HG03175 (cell line): ENCODE data around the gene MYMX.
"Not testable (repeated sequence)": the region's sequence is repeated elsewhere in the genome, so short reads cannot be mapped to it uniquely, and the experiment has no call there.

Source experiments
- ATAC-seq: cut with Tn5 transposase; IDR thresholded peaks from one replicate; pipeline ENCODE4 v1.9.1; 2021; ENCODE audit warnings: mild to moderate bottlenecking, moderate library complexity; ENCODE audit not compliant: unreplicated experiment

Gene MYMX

DNA sequence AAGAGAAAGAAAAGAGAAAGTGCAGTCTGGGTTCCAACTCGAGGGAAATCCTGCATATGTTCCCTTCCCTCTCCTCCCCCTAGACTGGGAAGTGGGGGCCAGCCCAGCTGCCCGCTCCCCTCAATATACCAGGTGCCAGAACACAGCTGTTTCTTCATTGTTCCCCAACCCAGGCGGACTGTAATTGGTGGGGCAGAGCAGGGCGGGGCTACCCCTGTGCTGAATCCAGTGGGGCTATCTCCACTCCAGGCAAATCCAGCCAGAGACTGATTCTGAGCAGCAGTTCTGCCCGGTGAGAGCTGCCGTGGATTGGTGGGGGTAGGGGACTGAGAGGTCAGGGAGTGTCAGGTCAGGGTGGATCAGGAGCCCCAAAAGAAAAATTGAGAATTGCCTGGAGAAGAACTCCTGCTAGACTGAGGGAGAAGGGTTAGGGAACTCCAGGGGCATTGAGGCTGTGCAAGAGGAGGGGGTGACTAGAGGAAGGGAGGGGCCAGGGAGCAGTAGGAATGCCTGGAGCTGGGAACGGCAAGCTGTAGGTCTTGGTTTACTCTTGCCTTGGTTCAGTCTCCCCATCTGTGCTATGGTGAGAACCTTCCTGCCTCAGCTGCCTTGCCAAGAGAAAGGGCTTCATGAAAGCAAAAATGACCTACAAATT, at the start of gene MYMX:
MYMX (plus strand) TSS at position 250 of the 655 bp plus-strand sequence. CDS start 546 bp downstream, outside the sequence.
- no peak for ATAC-seq

DNA sequence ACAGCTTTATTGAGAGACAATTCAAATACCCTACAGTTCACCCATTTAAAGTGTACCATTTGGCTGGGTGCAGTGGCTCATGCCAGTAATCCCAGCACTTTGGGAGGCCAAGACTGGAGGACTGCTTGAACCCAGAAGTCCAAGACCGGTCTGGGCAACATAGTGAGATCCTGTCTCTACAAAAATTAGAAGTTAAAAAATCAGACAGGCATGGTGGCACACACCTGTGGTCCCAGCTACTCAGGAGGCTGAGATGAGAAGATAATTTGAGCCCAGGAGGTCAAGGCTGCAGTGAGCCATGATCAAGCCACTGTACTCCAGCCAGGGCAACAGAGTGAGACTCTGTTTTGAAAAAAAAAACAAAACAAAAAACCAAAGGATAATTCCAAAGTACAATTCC, 49.2 kb upstream of the MYMX start:
- no peak for ATAC-seq

DNA sequence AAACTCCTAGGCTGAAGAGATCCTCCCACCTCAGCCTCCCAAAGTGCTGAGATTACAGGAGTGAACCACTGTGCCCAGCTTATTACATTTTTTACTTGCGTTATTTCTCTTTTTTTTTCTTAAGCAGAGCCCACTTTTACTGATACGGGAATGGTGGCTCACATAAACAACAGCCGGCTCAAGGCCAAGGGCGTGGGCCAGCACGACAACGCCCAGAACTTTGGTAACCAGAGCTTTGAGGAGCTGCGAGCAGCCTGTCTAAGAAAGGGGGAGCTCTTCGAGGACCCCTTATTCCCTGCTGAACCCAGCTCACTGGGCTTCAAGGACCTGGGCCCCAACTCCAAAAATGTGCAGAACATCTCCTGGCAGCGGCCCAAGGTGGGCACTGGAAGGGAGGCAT, 47.6 kb upstream of the MYMX start:
- no peak for ATAC-seq

DNA sequence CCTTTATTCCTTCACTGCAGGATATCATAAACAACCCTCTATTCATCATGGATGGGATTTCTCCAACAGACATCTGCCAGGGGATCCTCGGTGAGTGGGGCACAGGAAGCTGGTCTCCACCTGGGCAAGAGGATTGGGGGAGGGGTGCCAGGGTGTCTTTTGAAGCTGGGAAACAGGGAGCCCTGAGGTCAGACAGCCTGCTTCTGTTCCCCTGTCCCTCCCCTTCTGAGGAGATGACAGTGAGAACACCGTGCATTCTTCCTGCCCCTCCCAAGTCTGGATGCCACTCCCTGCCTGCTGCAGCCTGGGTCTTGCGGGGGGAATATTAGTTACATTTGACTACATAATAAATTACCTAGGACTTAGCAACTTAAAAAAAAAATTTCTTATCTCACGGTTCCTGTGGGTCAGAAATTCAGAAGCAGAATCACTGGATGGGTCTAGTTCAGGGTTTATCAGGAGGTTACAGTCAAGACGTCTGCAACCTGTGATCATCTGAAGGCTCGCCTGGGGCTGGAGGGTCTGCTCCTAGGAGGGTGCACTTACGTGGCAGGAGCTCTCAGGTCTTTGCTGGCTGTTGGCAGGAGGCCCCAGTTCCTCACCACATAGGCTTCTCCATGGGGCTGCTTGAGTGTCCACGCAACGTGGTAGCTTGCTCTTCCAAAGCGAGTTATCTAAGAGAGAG, 46.7 kb upstream of the MYMX start:
- ATAC-seq = no peak

- ATAC-seq = no peak
Measured at GRCh38 chr6:44171899-44172546, 44.7 kb upstream of the MYMX start.

GRCh38 chr6:44172731-44173500, 43.8 kb upstream of the MYMX start:
- ATAC-seq = no peak

- no peak for ATAC-seq
Measured at GRCh38 chr6:44176130-44176761, 40.5 kb upstream of the MYMX start.

- ATAC-seq = no peak
Measured at GRCh38 chr6:44176762-44177509, 39.8 kb upstream of the MYMX start.

DNA sequence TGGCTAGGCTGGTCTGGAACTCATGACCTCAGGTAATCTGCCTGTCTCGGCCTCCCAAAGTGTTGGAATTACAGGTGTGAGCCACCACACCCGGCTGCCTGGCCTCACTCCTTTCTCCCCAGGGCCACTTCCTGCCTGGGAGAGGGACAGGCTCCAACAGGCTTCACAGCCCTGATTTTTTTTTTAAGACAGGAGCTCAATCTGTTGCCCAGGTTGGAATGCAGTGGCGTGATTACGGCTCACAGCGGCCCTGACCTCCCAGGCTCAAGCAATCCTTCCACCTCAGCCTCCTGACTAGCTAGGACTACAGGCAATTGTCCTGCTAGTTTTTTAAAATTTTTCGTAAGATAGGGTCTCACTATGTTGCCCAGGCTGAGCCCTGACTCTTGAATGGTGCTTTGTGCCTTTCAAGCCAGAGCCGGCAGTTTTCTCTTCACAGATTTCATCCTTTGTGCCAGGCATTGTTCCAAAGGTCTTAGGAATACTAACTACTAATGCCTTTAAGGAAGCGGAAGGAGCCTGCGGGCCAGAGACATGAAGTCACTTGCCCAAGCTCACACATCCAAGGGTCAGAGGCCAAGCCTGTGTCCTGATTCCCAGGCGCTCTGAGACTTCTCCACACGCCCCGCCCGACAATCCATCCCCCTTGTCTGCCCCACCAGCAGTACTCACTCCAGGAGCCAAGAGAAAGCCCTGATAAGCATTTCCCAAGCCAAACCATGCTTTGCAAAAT, 38.9 kb upstream of the MYMX start:
- no peak for ATAC-seq

DNA sequence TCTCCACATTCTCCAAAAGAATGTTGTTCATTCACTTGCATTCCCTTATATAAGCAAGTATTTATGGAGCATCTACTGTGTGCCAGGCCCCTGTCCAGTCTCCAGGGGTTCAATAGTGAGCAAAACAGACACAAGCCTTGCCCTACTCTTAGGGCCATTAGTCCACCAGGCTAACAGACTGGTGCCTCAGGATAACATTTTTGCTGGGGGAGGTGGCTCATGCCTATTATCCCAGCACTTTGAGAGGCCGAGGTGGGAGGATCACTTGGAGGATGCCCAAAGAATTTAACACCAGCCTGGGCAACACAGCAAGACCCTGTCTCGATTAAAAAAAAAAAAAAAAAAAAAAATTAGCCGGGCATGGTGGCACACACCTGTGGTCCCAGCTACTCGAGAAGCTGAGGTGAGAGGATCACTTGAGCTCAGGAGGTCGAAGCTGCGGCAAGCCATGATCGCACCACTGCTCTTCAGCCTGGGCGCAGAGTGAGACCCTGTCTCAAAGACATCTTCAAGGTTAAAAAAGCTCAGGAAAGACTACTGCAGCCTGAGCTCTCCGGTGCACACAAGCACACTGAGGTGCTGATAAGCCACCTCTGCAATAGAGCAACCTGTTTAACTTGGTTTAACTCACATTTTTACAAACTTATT, 38.2 kb upstream of the MYMX start:
- ATAC-seq = no peak

- ATAC-seq = no peak
Measured at GRCh38 chr6:44179072-44179536, 37.6 kb upstream of the MYMX start.

GRCh38 chr6:44179648-44180047, 37.1 kb upstream of the MYMX start:
- ATAC-seq = no peak

DNA sequence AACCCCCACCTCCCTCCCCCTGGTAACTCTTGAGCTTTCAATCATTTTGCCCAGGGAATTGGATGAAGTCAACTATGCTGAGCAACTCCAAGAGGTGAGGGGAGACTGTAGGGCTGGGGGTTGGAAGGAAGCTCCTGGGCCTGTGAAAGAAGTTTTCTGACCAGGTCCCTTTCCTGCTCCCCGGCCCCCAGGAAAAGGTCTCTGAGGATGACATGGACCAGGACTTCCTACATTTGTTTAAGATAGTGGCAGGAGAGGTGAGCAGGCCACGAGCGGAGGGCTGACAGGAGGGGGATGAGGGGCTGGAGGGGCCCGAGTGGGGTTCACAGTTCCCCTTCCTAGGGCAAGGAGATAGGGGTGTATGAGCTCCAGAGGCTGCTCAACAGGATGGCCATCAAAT, 36.3 kb upstream of the MYMX start:
- no peak for ATAC-seq

DNA sequence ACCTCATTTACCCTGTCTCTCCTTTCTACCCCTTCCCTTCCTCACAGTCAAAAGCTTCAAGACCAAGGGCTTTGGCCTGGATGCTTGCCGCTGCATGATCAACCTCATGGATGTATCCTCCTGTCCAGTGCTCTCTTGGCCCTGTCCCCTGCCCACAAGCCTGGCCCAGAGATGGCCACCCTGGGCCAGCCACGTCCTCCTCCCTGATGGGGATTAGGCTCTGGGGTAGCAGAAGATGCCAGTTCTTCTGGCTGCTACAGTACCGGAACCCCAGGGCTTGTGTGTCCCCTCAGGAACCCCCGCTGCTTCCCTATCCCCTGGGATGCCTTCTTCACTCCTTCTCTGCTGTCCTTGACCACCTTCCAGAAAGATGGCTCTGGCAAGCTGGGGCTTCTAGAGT, 35.8 kb upstream of the MYMX start:
- ATAC-seq = no peak

- ATAC-seq = not testable (repeated sequence)
Measured at GRCh38 chr6:44181784-44182183, 34.9 kb upstream of the MYMX start.

GRCh38 chr6:44182911-44183390, 33.8 kb upstream of the MYMX start:
- no peak for ATAC-seq

DNA sequence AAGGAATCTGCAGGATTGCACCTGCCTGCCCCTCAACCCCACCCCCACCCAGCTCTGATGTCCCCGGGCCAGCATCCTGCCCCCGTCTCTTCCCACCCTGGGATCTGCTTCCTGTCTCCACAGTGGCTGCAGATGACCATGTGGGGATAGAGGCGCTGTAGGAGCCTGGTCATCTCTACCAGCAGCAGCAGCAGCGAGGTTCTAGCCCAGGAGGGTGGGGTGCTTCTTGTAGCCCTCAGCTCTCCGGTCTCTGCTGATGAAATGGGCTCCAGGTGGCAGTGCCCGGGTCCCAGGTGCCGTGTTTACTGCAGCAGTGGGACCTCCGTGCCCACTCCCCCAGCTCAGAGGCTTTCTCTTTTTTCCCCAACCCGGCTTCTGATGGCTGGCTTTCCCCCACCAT, 32.9 kb upstream of the MYMX start:
- ATAC-seq = no peak

DNA sequence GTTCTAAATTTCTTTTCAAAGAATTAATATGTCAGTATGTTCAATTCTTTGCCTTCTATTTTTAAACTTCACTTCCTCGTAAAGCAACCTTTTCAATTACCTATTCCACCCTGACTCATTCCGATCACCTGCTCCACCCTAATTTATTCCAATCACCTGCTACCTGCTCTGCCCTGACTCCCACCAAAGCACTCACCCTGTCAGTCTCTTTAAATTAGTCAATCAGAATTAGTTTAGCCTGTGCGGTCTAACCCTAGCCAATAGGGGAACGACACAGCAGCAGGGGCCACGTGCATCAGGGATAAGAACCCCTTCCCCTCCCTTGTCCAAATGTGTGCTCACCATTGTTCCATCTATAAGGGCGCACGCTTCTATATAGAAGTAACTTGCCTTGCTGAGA, 31.4 kb upstream of the MYMX start:
- ATAC-seq = not testable (repeated sequence)
